Neural cell (in vitro differentiated cells): ENCODE results near the gene SLC4A7.
"Not testable (repeated sequence)": the region's sequence is repeated elsewhere in the genome, so short reads cannot be mapped to it uniquely, and the experiment has no call there.

Experiments used
- EZH2 ChIP-seq: fragments of 200-600, 300-800 bp; shearing (Covaris generic), sonication (generic); IDR thresholded peaks from 2 replicates; pipeline ENCODE4 v1.6.1; 2014; ENCODE audit warnings: antibody characterized with exemption, low read length, borderline replicate concordance, mild to moderate bottlenecking; ENCODE audit not compliant: insufficient read depth, poor library complexity, severe bottlenecking
- RAD21 ChIP-seq: fragments of 450-650 bp; conservative IDR thresholded peaks from 2 replicates; pipeline ENCODE4 v1.6.1; 2014; ENCODE audit warnings: antibody characterized with exemption, mild to moderate bottlenecking, moderate library complexity

GRCh38 chr3:27438352-27438751 is 45.8 kb downstream of the SLC4A7 start:
- TF ChIP-seq EZH2, RAD21: not testable (repeated sequence)
